Endometrial microvascular endothelial cells (primary cell): Measurements from ENCODE around the gene POLR2E. TPM values are rescaled to one million over a fixed set of nuclear protein-coding genes. Genes with fewer than 3 reads are reported as not detected.

Source experiments
- in situ Hi-C: cut with HindIII; loops from 2 replicates; pipeline ENCODE4 v1.10.0; 2017; ENCODE audit warnings: low sequenced_read_pairs, low pct_unique_long_range_greater_than_20kb; ENCODE audit errors: inconsistent ontology term
- total RNA-seq: library from RNA; depleted of rRNA; stranded (reverse); fragments of >200 nt; gene quantifications from one replicate; pipeline ENCODE4 v1.2.3, GENCODE V29; 2015; ENCODE audit errors: inconsistent ontology term

The POLR2E gene
- total RNA-seq, 1 donor from 2014 or later: 304 TPM

GRCh38 chr19:1055886-1056620, 39.1 kb downstream of the POLR2E start:
- in situ Hi-C loops: no loop called here

- in situ Hi-C loops: no loop called here
Observed at GRCh38 chr19:1055028-1055425, 40.1 kb downstream of the POLR2E start.

DNA sequence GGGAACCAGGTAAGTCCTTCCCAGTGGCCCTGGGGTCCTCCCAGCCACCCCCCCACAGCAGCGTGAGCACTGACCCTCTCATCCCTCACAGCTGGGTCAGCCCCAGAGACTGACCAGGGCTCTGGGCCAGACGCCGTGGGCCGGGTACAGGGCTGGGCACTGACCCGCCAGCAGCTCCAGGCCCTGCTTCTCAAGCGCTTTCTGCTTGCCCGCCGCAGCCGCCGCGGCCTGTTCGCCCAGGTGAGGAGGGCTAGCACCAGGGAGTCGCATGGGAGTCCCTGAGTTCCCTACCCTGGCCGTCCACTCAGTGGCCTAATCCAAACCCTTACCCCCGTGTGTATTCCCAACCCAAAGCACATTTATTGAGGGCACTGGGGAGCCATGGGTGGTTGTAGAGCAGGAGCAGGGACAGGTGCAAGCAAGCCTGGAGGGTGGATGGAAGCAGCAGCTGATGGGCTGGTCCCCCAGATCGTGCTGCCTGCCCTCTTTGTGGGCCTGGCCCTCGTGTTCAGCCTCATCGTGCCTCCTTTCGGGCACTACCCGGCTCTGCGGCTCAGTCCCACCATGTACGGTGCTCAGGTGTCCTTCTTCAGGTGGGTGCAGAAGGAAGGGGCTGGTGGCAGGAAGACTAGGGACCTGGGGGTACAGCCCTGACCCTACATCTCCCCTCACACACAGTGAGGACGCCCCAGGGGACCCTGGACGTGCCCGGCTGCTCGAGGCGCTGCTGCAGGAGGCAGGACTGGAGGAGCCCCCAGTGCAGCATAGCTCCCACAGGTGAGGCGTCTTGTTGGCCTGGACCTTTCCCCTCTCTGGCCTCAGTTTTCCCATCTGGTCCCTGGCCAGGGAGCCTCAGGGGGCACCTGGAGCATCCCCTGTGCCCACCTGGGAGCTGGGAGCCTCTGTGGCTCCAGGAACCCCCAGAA, 40.8 kb downstream of the POLR2E start:
- in situ Hi-C loops: no loop called here

- in situ Hi-C loops: no loop called here
Observed at GRCh38 chr19:1053176-1054101, 41.7 kb downstream of the POLR2E start.

- in situ Hi-C loops: no loop called here
Observed at GRCh38 chr19:1052349-1052975, 42.7 kb downstream of the POLR2E start.

DNA sequence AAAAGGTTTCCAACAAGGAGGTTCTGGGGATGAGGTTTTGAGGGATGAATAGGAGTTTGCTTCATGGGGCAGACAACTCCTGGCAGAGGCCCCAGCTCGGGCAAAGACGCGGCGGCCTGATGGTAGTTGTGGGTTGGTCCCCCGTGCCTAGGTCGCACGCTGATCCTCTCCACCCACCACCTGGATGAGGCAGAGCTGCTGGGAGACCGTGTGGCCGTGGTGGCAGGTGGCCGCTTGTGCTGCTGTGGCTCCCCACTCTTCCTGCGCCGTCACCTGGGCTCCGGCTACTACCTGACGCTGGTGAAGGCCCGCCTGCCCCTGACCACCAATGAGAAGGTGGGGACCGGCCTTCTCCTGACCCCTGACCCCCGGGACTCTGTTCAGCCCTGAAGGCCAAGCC, 43.4 kb downstream of the POLR2E start:
- in situ Hi-C loops: no loop called here

DNA sequence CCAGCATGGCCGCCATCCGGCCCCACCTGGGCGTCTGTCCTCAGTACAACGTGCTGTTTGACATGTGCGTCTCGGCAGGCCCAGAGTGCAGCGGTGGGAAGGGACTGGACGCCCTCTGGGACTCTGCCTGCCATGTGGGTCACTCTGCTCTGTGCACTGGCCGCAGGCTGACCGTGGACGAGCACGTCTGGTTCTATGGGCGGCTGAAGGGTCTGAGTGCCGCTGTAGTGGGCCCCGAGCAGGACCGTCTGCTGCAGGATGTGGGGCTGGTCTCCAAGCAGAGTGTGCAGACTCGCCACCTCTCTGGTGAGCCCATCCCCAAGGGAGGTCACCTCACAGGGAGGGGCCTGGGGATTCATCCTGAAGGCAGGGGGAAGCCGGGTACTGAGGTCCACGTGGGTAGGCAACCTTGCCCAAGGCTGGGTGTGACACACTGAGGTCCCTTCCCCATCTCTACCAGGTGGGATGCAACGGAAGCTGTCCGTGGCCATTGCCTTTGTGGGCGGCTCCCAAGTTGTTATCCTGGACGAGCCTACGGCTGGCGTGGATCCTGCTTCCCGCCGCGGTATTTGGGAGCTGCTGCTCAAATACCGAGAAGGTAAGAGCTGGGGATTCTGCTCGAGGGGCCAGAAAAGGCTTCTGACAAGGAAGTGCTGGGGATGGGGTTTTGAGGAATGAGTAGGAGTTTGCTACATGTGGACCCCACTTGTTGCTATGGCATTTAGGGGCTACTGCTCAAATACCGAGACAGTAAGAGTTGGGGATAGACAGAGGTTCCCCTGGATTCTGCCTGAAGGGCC, 44.0 kb downstream of the POLR2E start:
- in situ Hi-C loops: no loop called here

DNA sequence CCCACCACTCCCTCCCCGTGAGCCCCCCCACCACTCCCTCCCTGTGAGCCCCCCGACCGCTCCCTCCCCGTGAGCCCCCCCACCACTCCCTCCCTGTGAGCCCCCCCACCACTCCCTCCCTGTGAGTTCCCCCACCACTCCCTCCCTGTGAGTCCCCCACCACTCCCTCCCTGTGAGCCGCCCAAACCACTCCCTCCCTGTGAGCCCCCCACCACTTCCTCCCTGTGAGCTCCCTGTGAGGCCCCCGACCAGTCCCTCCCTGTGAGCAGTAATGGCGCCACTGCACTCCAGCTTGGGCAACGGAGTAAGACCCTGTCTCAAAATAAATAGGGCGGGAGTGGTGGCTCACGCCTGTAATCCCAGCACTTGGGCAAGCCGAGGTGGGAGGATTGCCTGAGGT, 45.4 kb downstream of the POLR2E start:
- in situ Hi-C loops: no loop called here

- in situ Hi-C loops: no loop called here
Observed at GRCh38 chr19:1049106-1049505, 46.1 kb downstream of the POLR2E start.

DNA sequence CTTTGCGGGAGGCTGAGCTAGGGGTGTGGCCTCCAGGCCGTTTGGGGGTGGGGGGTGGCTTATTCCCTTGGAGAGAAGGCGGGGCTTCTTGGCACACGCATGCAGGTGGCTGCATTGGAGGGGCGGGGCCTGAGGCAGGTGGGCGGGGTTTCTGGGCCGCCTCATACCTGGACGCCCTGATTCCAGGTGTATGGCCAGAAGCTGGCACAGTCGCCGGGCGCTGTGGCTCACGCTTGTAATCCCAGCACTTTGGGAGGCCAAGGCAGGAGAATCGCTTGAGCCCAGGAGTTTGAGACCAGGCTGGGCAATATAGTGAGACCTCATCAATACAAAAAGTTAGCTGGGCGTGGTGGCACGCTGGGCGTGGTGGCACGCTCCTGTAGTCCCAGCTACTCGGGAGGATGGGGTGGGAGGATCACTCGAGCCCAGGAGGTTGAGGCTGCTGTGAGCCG, 47.5 kb downstream of the POLR2E start:
- in situ Hi-C loops: no loop called here

DNA sequence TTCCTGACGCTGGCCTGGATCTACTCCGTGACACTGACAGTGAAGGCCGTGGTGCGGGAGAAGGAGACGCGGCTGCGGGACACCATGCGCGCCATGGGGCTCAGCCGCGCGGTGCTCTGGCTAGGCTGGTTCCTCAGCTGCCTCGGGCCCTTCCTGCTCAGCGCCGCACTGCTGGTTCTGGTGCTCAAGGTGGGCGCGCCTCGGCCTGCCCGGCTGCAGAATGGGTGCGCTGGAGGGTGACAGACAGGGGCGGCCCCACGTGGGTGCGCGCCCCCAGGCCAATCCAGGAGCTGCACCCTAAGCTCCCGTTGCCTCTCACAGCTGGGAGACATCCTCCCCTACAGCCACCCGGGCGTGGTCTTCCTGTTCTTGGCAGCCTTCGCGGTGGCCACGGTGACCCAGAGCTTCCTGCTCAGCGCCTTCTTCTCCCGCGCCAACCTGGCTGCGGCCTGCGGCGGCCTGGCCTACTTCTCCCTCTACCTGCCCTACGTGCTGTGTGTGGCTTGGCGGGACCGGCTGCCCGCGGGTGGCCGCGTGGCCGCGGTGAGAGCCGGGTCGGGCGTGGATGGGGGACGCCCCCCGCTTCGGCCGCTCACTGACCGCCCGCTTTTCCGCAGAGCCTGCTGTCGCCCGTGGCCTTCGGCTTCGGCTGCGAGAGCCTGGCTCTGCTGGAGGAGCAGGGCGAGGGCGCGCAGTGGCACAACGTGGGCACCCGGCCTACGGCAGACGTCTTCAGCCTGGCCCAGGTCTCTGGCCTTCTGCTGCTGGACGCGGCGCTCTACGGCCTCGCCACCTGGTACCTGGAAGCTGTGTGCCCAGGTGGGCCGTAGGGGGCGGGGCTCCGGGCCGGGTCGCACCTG, 48.1 kb downstream of the POLR2E start:
- in situ Hi-C loops: no loop called here

DNA sequence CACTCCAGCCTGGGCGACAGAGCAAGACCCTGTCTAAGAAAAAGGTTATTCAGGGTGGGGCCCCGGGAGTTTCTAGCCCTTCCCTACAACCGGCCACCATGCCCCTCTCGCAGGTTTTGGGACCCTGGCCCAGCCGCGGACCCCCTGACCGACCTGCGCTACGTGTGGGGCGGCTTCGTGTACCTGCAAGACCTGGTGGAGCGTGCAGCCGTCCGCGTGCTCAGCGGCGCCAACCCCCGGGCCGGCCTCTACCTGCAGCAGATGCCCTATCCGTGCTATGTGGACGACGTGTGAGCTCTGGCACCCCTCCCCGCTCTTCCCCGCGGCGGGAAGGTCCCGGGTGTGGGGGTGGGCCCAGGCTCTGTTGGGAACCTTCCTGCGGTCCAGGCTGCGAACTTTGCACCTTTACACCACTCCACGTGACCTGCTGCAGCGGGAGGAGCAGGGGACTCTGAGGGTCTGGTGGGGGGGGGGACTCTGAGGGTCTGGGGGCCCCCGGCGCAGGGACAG, 49.0 kb downstream of the POLR2E start:
- in situ Hi-C loops: no loop called here

- in situ Hi-C loops: no loop called here
Observed at GRCh38 chr19:1045247-1045603, 50.0 kb downstream of the POLR2E start.

- in situ Hi-C loops: no loop called here
Observed at GRCh38 chr19:1042689-1043511, 52.3 kb downstream of the POLR2E start.

DNA sequence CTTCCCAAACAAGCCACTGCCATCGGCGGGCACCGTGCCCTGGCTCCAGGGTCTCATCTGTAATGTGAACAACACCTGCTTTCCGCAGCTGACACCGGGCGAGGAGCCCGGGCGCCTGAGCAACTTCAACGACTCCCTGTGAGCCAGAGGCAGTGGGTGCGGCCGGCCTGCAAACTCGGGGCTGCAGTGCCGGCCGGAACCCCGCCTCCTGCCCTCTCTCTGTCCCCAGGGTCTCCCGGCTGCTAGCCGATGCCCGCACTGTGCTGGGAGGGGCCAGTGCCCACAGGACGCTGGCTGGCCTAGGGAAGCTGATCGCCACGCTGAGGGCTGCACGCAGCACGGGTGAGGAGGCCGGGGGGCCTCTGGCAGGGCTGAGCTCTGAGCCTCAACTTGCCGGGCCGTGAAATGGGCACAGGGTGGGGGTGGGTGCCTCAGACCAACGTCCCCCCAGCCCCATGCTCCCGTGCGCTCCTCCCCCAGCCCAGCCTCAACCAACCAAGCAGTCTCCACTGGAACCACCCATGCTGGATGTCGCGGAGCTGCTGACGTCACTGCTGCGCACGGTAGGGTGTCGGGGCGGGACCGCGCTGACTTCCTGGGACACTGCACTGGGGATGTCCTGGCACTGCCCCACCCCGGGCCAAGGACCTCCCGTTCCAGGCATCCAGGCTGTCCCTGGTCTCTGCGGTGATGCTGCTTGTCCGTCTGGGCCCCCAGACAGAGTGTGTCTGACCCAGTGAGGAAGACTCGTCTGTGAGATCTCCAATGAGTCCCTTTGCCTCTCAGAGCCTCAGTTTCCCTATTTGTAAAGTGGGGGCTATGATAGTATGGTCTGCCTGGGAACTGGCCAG, 53.1 kb downstream of the POLR2E start:
- in situ Hi-C loops: no loop called here
